ENCODE measurements around the gene KIF5A. TPM values are rescaled to one million over a fixed set of nuclear protein-coding genes. Genes with fewer than 3 reads are reported as not detected.

KIF5A gene
- polyA plus RNA-seq, 2 donors = 0.12 to 0.24 TPM

DNA sequence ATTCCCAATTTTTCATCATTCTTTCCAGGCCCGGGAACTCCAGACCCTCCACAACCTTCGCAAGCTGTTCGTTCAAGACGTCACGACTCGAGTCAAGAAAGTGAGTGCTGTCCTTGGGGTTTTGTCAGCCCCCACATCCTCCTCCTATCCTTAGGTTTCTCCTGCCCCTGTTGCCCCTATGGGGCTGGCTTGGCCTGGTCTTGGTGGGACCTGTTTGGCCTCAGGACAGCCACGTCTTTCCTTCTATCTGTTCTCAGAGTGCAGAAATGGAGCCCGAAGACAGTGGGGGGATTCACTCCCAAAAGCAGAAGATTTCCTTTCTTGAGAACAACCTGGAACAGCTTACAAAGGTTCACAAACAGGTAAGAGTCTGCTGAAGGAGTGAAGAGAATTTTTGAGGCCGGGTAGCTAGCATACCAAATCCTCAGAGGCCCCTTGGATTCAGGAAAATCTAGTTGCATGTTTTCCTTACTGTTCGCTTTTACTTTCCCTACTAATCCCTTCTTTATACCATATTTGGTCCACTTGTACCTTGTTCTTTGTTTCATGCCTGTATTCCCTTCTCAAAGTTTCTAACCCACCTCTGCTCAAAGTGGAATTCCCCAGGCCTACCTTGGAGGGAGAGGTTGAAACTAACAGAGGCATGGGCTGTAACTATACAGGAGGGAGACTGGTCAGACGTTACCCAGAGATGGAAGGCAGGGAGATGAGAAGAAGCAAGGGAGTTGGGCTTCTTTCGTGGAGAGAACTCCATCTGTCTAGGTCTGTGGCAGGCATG is 28.3 kb downstream of the KIF5A start:
- no peaks in the 10 kb centered on the region for H3K36me3 ChIP-seq (ENCODE audit: control insufficient read depth in 2 of 2, insufficient read depth in 2 of 2, low read length in 1 of 2)
- no peak overlapping the region for H3K4me3 ChIP-seq (ENCODE audit: low read depth in 1 of 2, low read length in 2 of 2)
- no peaks in the 10 kb centered on the region for H3K4me1 ChIP-seq (ENCODE audit: control insufficient read depth in 2 of 2, insufficient read depth in 2 of 2, low read length in 1 of 2)
- no peaks in the 10 kb centered on the region for H3K27me3 ChIP-seq (ENCODE audit: control insufficient read depth in 1 of 2, insufficient read depth in 2 of 2, low read length in 2 of 2)
- WGBS, 2 donors = 87% methylated on average over 12 of the region's 12 CpGs
- H3K27ac ChIP-seq (ENCODE audit: low read depth in 2 of 2, low read length in 1 of 2) = no peak overlapping the region
- H3K9me3 ChIP-seq (ENCODE audit: control insufficient read depth in 2 of 2, insufficient read depth in 1 of 2, low read depth in 1 of 2, low read length in 1 of 2) = no peaks in the 10 kb centered on the region

DNA sequence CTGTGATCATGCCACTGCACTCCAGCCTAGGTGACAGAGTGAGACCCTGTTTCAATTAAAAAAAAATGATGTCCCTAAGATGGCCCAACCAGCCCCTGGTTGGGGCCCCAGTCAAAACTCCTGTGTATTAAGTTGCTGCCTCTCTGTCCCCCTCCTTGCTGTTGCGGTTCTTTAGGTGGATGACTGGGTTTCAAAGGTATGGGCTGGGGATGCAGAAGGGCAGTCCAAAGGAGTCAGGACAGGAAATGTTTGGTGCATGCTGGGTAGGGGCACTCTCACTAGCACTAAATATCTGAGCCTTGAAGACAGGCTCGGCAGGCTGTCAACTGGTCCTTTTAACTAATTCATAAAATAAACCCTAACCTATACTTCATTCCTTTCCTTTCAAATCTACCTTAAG is 29.2 kb downstream of the KIF5A start:
- no peaks in the 10 kb centered on the region for H3K36me3 ChIP-seq (ENCODE audit: control insufficient read depth in 2 of 2, insufficient read depth in 2 of 2, low read length in 1 of 2)
- H3K4me3 ChIP-seq (ENCODE audit: low read depth in 1 of 2, low read length in 2 of 2) = no peak overlapping the region
- H3K4me1 ChIP-seq (ENCODE audit: control insufficient read depth in 2 of 2, insufficient read depth in 2 of 2, low read length in 1 of 2) = no peaks in the 10 kb centered on the region
- H3K27me3 ChIP-seq (ENCODE audit: control insufficient read depth in 1 of 2, insufficient read depth in 2 of 2, low read length in 2 of 2) = no peaks in the 10 kb centered on the region
- H3K27ac ChIP-seq (ENCODE audit: low read depth in 2 of 2, low read length in 1 of 2) = no peak overlapping the region
- 87 to 90% methylated on average over 2 of the region's 2 CpGs for WGBS, 2 donors
- H3K9me3 ChIP-seq (ENCODE audit: control insufficient read depth in 2 of 2, insufficient read depth in 1 of 2, low read depth in 1 of 2, low read length in 1 of 2) = no peaks in the 10 kb centered on the region

DNA sequence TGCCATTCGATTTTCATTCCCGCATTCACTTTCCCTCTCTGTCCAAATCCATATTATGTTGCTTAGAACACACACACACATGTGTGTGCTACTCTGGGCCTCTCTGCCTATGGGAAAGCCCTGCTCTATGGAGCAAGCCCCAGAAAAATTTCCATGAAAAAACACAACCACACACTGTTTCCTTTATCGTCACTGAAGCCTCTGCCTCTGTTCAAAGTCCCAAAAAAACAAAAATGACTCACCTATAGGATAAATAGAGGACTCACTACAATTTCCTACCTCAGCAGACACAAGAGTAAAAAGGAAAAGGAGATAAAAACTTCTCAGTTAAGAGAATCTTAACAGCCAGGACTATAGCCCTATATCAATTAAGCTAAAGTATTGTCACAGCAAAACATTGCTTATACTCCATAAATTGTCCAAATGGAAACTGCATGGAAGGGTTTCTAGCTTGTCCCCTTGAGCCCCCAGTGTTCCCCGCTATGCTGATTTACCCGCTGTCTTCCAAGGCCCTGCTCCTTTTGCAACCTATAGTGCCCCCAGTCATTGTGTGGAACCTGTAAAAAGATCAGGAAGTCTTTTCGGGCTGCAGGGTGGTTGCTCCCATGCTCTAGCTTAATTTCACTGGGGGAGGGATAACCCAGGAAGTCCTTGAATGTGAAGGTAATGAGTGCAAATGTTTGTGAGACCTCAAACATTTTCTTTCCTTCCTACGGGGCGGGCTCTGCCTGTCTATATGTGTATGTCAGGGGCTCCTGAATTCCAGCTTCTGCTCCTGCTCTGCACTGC is 30.0 kb downstream of the KIF5A start:
- H3K9me3 ChIP-seq (ENCODE audit: control insufficient read depth in 2 of 2, insufficient read depth in 1 of 2, low read depth in 1 of 2, low read length in 1 of 2) = no peaks in the 10 kb centered on the region
- no peak overlapping the region for H3K4me3 ChIP-seq (ENCODE audit: low read depth in 1 of 2, low read length in 2 of 2)
- H3K4me1 ChIP-seq (ENCODE audit: control insufficient read depth in 2 of 2, insufficient read depth in 2 of 2, low read length in 1 of 2) = no peaks in the 10 kb centered on the region
- WGBS, 2 donors = 84 to 90% methylated on average over 8 of the region's 8 CpGs
- H3K36me3 ChIP-seq (ENCODE audit: control insufficient read depth in 2 of 2, insufficient read depth in 2 of 2, low read length in 1 of 2) = no peaks in the 10 kb centered on the region
- H3K27me3 ChIP-seq (ENCODE audit: control insufficient read depth in 1 of 2, insufficient read depth in 2 of 2, low read length in 2 of 2) = no peaks in the 10 kb centered on the region
- H3K27ac ChIP-seq (ENCODE audit: low read depth in 2 of 2, low read length in 1 of 2) = no peak overlapping the region

DNA sequence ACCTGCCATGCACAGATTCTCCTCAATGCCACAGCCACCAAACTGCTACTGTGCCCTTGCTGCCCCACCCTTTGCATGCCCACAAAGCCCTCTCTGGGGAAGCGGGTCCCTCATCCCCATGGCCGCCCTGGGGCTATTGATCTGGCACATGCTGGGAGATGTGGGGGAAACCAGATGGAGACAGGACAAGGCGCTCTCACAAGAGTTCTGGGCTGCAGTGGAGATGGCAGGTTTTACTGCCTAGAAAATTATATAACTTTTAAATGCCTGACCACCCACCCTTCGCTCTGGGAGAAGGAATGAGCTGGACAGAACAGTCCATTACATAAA is 30.6 kb downstream of the KIF5A start:
- no peak overlapping the region for H3K27ac ChIP-seq (ENCODE audit: low read depth in 2 of 2, low read length in 1 of 2)
- no peaks in the 10 kb centered on the region for H3K9me3 ChIP-seq (ENCODE audit: control insufficient read depth in 2 of 2, insufficient read depth in 1 of 2, low read depth in 1 of 2, low read length in 1 of 2)
- no peaks in the 10 kb centered on the region for H3K4me1 ChIP-seq (ENCODE audit: control insufficient read depth in 2 of 2, insufficient read depth in 2 of 2, low read length in 1 of 2)
- H3K4me3 ChIP-seq (ENCODE audit: low read depth in 1 of 2, low read length in 2 of 2) = no peak overlapping the region
- no peaks in the 10 kb centered on the region for H3K27me3 ChIP-seq (ENCODE audit: control insufficient read depth in 1 of 2, insufficient read depth in 2 of 2, low read length in 2 of 2)
- 88 to 90% methylated on average over 4 of the region's 4 CpGs for WGBS, 2 donors
- no peaks in the 10 kb centered on the region for H3K36me3 ChIP-seq (ENCODE audit: control insufficient read depth in 2 of 2, insufficient read depth in 2 of 2, low read length in 1 of 2)

DNA sequence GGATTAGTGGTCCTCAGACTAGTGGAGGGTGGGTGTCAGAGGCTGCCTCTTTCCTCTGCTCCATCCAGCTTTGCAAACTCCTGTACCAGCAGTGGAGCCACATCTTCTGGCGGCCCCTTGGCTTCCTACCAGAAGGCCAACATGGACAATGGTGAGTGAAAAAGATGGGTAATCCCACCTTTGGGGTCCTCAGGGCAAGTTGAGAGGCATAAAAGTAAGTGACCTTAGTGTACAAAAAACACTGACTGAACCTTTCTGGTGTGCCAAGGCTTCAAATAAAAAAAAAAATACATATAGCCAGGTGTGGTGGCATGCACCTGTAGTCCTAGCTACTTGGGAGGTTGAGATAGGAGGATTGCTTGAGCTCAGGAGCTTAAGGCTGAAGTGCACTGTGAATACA is 32.0 kb downstream of the KIF5A start:
- Histone ChIP-seq H3K36me3 (ENCODE audit: control insufficient read depth in 2 of 2, insufficient read depth in 2 of 2, low read length in 1 of 2) (no peaks in the 10 kb centered on the region), H3K4me1 (ENCODE audit: control insufficient read depth in 2 of 2, insufficient read depth in 2 of 2, low read length in 1 of 2) (no peaks in the 10 kb centered on the region)
- 82 to 94% methylated on average over 1 of the region's 1 CpG for WGBS, 2 donors

DNA sequence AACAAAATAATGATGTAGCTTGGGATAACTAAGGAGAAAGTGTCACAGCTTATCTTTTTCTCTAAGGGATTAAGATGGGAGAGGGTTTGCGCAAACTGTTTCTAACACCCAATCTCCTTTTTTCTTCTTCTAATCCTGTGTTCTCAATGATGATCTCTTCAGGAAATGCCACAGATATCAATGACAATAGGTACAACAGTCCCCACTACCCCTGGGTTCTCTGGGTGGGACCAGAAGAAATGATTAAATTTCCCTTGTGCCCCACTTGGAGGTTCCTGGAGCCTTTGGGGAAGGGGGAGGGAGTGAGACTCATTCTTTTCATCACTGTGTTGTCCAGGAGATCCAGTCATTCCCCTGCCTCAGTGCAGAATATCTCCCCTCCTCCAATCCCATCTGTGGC is 32.6 kb downstream of the KIF5A start:
- Histone ChIP-seq H3K9me3 (ENCODE audit: control insufficient read depth in 2 of 2, insufficient read depth in 1 of 2, low read depth in 1 of 2, low read length in 1 of 2) (no peaks in the 10 kb centered on the region), H3K4me1 (ENCODE audit: control insufficient read depth in 2 of 2, insufficient read depth in 2 of 2, low read length in 1 of 2) (no peaks in the 10 kb centered on the region), H3K27ac (ENCODE audit: low read depth in 2 of 2, low read length in 1 of 2) (no peak overlapping the region), H3K36me3 (ENCODE audit: control insufficient read depth in 2 of 2, insufficient read depth in 2 of 2, low read length in 1 of 2) (no peaks in the 10 kb centered on the region), H3K27me3 (ENCODE audit: control insufficient read depth in 1 of 2, insufficient read depth in 2 of 2, low read length in 2 of 2) (no peaks in the 10 kb centered on the region), H3K4me3 (ENCODE audit: low read depth in 1 of 2, low read length in 2 of 2) (no peak overlapping the region)
- WGBS, 2 donors = 96 to 100% methylated on average over 1 of the region's 1 CpG

More for the DNA sequence above, 32.0 kb downstream of the KIF5A start:
- no peaks in the 10 kb centered on the region for H3K9me3 ChIP-seq (ENCODE audit: control insufficient read depth in 2 of 2, insufficient read depth in 1 of 2, low read depth in 1 of 2, low read length in 1 of 2)
- H3K27ac ChIP-seq (ENCODE audit: low read depth in 2 of 2, low read length in 1 of 2) = no peak overlapping the region
- H3K27me3 ChIP-seq (ENCODE audit: control insufficient read depth in 1 of 2, insufficient read depth in 2 of 2, low read length in 2 of 2) = no peaks in the 10 kb centered on the region
- H3K4me3 ChIP-seq (ENCODE audit: low read depth in 1 of 2, low read length in 2 of 2) = no peak overlapping the region

DNA sequence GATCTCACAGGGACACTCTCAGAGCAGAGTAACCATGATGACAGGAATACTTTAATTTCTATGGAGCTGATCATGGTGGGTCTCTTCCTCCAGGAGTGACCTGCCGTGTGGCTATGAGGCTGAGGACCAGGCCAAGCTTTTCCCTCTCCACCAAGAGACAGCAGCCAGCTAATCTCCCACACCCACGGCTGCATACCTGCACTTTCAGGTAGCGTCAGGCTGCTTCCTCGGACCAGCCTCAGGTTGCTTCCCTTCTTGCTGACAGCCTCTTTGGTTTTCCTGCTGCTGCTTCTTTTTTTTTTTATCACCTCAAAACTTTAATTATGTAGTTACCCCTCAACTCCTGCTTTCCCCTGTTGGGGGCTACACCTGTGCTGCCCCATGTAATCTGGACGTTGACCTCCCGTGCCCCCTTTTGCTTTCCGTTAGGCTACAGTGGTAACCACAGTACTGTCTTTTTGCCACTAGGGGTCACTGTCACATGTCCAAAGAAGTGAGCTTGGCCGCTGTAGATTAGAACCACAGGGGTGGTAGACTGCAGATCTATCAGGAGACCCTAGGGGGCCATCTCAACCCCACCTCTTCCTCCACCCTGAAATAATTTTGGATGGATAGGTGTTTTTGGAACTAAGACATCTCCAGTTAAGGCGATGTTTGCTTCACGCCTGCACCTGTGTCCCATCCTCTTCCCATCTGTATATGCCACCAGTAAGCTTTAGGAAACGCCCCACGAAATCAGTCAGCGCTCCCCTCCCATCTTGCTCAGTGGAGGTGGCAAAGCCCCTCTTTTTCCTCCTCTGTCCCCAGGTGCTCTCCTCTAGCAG is 33.4 kb downstream of the KIF5A start:
- 45 to 47% methylated on average over 13 of the region's 13 CpGs for WGBS, 2 donors
- Histone ChIP-seq H3K36me3 (ENCODE audit: control insufficient read depth in 2 of 2, insufficient read depth in 2 of 2, low read length in 1 of 2) (no peaks in the 10 kb centered on the region), H3K4me1 (ENCODE audit: control insufficient read depth in 2 of 2, insufficient read depth in 2 of 2, low read length in 1 of 2) (no peaks in the 10 kb centered on the region), H3K27me3 (ENCODE audit: control insufficient read depth in 1 of 2, insufficient read depth in 2 of 2, low read length in 2 of 2) (peaks cover 0 to 2% of the 10 kb centered on the region in 2 donors), H3K9me3 (ENCODE audit: control insufficient read depth in 2 of 2, insufficient read depth in 1 of 2, low read depth in 1 of 2, low read length in 1 of 2) (no peaks in the 10 kb centered on the region), H3K4me3 (ENCODE audit: low read depth in 1 of 2, low read length in 2 of 2) (no peak overlapping the region), H3K27ac (ENCODE audit: low read depth in 2 of 2, low read length in 1 of 2) (no peak overlapping the region)

DNA sequence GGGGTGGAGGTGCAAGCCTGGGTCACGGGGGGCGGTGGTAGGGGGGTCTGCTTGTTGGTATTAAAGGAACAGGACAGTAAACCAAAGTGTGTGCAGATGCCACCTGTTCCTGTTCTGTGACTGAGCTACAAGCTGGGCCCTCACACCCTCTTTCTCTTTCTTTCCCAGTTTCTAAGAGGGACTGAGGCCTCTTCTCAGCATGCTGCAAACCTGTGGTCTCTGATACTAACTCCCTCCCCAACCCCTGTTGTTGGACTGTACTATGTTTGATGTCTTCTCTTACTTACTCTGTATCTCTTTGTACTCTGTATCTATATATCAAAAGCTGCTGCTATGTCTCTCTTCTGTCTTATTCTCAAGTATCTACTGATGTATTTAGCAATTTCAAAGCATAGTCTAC is 34.2 kb downstream of the KIF5A start:
- Histone ChIP-seq H3K9me3 (ENCODE audit: control insufficient read depth in 2 of 2, insufficient read depth in 1 of 2, low read depth in 1 of 2, low read length in 1 of 2) (no peaks in the 10 kb centered on the region), H3K4me1 (ENCODE audit: control insufficient read depth in 2 of 2, insufficient read depth in 2 of 2, low read length in 1 of 2) (no peaks in the 10 kb centered on the region), H3K36me3 (ENCODE audit: control insufficient read depth in 2 of 2, insufficient read depth in 2 of 2, low read length in 1 of 2) (no peaks in the 10 kb centered on the region), H3K4me3 (ENCODE audit: low read depth in 1 of 2, low read length in 2 of 2) (no peak overlapping the region), H3K27me3 (ENCODE audit: control insufficient read depth in 1 of 2, insufficient read depth in 2 of 2, low read length in 2 of 2) (peaks cover 0 to 2% of the 10 kb centered on the region in 2 donors), H3K27ac (ENCODE audit: low read depth in 2 of 2, low read length in 1 of 2) (no peak overlapping the region)
- WGBS, 2 donors = 99 to 100% methylated on average over 2 of the region's 2 CpGs

DNA sequence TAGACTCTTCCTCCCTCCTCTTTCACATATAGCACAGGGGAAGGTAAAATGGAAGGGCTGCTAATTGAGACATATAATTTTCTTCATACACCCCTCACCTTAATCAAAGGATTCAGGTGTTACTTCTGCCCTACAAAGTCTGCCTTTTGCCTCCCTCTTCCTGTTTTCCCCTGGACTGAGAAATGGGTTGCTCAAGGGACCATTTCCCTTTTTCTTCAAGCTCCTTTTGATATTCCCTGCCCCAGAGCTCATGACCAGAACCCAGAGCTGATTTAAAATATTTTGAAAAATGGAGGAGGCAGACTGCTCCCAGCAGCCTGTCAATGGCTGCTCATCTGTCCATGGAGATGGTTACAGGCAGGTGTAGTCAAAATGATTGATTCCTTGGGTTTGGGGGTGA is 34.8 kb downstream of the KIF5A start:
- H3K9me3 ChIP-seq (ENCODE audit: control insufficient read depth in 2 of 2, insufficient read depth in 1 of 2, low read depth in 1 of 2, low read length in 1 of 2) = no peaks in the 10 kb centered on the region
- H3K4me3 ChIP-seq (ENCODE audit: low read depth in 1 of 2, low read length in 2 of 2) = no peak overlapping the region
- H3K4me1 ChIP-seq (ENCODE audit: control insufficient read depth in 2 of 2, insufficient read depth in 2 of 2, low read length in 1 of 2) = no peaks in the 10 kb centered on the region
- H3K36me3 ChIP-seq (ENCODE audit: control insufficient read depth in 2 of 2, insufficient read depth in 2 of 2, low read length in 1 of 2) = no peaks in the 10 kb centered on the region
- H3K27me3 ChIP-seq (ENCODE audit: control insufficient read depth in 1 of 2, insufficient read depth in 2 of 2, low read length in 2 of 2) = peaks cover 0 to 2% of the 10 kb centered on the region in 2 donors
- no peak overlapping the region for H3K27ac ChIP-seq (ENCODE audit: low read depth in 2 of 2, low read length in 1 of 2)

Measured in esophagus (tissue), 2 donors.